BJ (cell line): Measurements from ENCODE around the gene KIAA0232. TPM values are rescaled to one million over a fixed set of nuclear protein-coding genes. Genes with fewer than 3 reads are reported as not detected.
"Not testable (repeated sequence)": the region's sequence is repeated elsewhere in the genome, so short reads cannot be mapped to it uniquely, and the experiment has no call there.

Source experiments
- CTCF ChIA-PET: fragments of 350-600 bp; formaldehyde crosslinking; extraction: SDS; loops from one replicate; lab custom pipeline; 2021; ENCODE audit warnings: antibody characterized with exemption, inconsistent platforms; lab: Yijun Ruan, JAX
- POLR2A ChIA-PET: fragments of 300-600 bp; sonication (Branson Sonifier 250); formaldehyde crosslinking; extraction: SDS; loops from one replicate; lab custom pipeline; 2021; ENCODE audit warnings: antibody characterized with exemption; lab: Charles Lee
- DNase-seq: peaks from one replicate; pipeline ENCODE4 v3.0.0-alpha.2; 2011; ENCODE audit warnings: low read depth
- H3K27me3 ChIP-seq: 2 replicates; pipeline ENCODE4 v1.6.0; 2011; ENCODE audit warnings: low read length; ENCODE audit not compliant: control insufficient read depth, insufficient read depth
- H3K36me3 ChIP-seq: 2 replicates; pipeline ENCODE4 v1.5.1; 2011; ENCODE audit warnings: low read length; ENCODE audit not compliant: control insufficient read depth, insufficient read depth
- H3K4me3 ChIP-seq: 2 replicates; pipeline ENCODE4 v1.5.1; 2011; ENCODE audit warnings: low read depth, mild to moderate bottlenecking, control low read depth, low read length
- polyA plus RNA-seq: library from polyadenylated mRNA; depleted of rRNA; stranded (reverse); fragments of >200 nt; gene quantifications from 2 replicates; pipeline ENCODE4 v1.2.3, GENCODE V29; 2011
- TF ChIP-seq, protein P1 (sequence below): IDR thresholded peaks from 2 replicates; pipeline ENCODE4 v1.5.1; 2011; ENCODE audit warnings: low read depth, mild to moderate bottlenecking, control low read depth, inconsistent platforms, low read length, moderate library complexity; ENCODE audit not compliant: insufficient read depth

The KIAA0232 gene
- polyA plus RNA-seq, 1 experiment: 11.0 TPM

DNA sequence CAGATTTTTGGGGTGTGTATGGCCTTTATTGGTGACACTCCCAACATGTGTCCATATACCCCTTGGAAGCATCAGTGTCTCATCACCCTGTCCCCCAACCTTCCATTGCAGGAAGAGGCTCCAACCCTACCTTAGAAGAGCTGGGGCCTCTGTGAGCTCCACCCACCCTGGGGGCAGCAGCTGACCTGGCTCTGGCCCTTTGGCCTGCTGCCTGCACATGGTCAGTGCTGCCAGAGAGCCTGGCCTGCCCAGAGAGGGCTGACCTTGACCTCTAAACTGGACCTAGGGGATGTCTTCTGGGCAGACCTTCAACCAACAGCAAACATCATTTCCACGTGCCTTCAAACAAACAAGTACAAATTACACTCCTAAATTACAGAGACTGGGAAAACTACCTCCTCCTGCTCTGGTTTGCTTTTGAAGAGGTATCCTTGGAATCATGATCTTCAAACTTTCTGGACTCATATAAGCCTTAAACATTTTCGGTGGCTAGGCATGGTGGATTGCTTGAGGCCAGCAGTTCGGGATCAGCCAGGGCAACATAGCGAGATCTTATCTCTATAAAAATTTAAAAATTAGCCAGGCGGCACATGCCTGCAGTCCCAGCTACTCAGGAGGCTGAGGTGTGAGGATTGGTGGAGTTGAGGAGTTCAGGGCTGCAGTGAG, 27.3 kb upstream of the KIAA0232 start:
- Histone ChIP-seq H3K4me3 (no peak overlapping the region), H3K27me3 (no peaks in the 10 kb centered on the region), H3K36me3 (no peaks in the 10 kb centered on the region)
- ChIA-PET POLR2A (no interaction called here), CTCF (no interaction called here)
- TF ChIP-seq, protein P1, sequence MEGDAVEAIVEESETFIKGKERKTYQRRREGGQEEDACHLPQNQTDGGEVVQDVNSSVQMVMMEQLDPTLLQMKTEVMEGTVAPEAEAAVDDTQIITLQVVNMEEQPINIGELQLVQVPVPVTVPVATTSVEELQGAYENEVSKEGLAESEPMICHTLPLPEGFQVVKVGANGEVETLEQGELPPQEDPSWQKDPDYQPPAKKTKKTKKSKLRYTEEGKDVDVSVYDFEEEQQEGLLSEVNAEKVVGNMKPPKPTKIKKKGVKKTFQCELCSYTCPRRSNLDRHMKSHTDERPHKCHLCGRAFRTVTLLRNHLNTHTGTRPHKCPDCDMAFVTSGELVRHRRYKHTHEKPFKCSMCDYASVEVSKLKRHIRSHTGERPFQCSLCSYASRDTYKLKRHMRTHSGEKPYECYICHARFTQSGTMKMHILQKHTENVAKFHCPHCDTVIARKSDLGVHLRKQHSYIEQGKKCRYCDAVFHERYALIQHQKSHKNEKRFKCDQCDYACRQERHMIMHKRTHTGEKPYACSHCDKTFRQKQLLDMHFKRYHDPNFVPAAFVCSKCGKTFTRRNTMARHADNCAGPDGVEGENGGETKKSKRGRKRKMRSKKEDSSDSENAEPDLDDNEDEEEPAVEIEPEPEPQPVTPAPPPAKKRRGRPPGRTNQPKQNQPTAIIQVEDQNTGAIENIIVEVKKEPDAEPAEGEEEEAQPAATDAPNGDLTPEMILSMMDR: no peak
- DNase-seq: no peak

DNA sequence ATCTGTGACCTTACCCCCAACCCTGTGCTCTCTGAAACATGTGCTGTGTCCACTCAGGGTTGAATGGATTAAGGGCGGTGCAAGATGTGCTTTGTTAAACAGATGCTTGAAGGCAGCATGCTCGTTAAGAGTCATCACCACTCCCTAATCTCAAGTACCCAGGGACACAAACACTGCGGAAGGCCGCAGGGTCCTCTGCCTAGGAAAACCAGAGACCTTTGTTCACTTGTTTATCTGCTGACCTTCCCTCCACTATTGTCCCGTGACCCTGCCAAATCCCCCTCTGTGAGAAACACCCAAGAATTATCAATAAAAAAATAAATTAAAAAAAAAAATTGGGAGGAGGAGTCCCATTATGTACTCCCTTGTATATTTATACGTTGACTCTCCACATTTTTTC, 26.2 kb upstream of the KIAA0232 start:
- H3K4me3 ChIP-seq, DNase-seq, H3K27me3 ChIP-seq, CTCF ChIA-PET, POLR2A ChIA-PET, H3K36me3 ChIP-seq: not testable (repeated sequence)

DNA sequence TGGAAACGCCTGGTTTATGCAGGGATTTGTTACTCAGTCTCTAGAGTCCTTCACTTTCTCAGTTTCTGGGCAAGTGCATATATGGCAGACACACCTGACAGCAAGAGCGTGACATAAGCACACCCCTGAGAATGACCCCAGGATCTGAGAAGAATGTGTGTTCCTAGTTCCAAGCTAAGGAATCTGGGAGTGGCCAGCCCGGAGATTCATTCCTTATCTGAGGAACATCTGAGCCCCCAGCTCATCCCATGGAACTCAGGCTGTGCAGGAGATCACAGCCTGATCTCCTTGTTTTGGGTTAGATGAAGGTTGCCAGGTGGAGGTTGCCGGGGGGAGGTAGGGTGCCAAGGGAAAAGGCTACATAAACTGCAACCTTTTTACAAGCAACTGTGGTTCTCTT, 23.8 kb upstream of the KIAA0232 start:
- ChIA-PET POLR2A (no interaction called here), CTCF (no interaction called here)
- Histone ChIP-seq H3K4me3 (no peak overlapping the region), H3K27me3 (peaks cover 3% of the 10 kb centered on the region; the same call in 1 of the 2 replicates), H3K36me3 (no peaks in the 10 kb centered on the region)
- TF ChIP-seq, protein P1: no peak
- DNase-seq: no peak

DNA sequence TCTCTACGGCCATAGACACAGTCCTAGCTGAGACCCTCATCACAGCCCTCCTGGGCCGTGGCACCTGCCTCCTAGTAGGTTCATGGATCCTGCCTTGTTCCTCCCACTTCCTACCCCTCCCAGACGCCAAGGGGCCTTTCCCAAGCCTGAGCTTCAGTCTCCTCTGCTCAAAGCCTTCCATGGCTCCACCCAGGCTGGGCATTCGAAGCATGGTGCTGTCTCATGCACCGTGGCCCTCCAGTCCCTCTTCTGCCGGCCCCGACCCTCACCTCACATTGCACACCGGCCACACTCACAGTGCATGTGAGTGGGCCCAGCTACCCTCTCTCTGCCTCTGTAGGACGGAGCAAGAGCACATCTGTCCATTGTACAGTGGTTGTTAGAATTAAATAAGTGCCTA, 21.7 kb upstream of the KIAA0232 start:
- Histone ChIP-seq H3K4me3 (no peak overlapping the region), H3K27me3 (peaks cover 11% of the 10 kb centered on the region), H3K36me3 (no peaks in the 10 kb centered on the region)
- ChIA-PET CTCF (interaction anchor here (0.5 to 1.0 kb wide), 3 partner anchors 18 to 34 kb away, joined by 3 to 4 read pairs (median 3); no protein-coding TSS in a partner anchor), POLR2A (no interaction called here)
- TF ChIP-seq, protein P1: no peak
- DNase-seq: no peak

DNA sequence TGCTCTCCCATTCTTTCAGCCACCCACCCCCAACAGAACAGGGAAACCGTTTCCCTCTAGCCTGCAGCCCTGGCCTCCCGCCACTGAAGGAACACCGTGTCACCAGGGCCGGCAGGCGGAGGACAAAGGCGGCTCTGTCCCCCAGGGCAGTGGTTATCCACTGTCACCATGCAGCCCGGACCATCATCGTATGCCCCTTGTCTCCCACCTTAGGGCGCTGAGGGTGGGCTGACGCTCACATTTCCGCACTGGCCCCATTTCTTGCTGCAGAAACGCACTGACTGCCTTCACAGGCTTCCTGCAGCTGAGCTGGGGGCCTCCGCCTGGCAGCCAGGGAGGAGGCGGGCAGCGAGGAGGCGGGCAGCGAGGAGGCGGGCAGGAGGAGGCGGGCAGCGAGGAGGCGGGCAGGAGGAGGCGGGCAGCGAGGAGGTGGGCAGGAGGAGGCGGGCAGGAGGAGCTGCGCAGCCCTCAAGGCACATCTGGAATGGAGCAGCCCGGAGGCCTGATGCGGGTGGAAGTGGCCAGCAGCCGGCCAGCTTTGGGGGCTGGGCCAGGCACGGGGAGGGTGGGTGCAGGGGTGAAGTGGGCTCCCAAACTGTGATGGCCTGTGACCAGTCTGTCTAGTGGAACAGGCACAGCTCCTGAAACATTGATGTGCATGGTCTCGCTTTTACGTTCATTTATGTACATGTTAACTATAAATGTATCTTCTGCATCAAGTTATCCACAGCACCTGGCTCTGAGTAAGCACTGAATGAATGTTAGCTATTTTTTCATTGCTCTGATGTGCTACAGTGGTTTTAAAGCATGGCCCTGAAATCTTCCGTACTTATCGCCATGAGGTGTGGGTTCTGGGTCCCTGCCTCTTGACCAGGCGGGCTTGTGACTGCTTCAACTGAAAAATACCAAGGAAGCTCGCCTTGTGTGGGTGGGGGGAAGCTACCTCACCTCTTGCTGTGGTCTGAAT, 20.6 kb upstream of the KIAA0232 start:
- TF ChIP-seq, protein P1: no peak
- Histone ChIP-seq H3K4me3 (no peak overlapping the region), H3K27me3 (peaks cover 18% of the 10 kb centered on the region), H3K36me3 (no peaks in the 10 kb centered on the region)
- ChIA-PET CTCF (no interaction called here), POLR2A (no interaction called here)
- no peak for DNase-seq
